ENCODE measurements around the gene PHGDH. TPM values are rescaled to one million over a fixed set of nuclear protein-coding genes. Genes with fewer than 3 reads are reported as not detected.

The PHGDH gene
- polyA plus RNA-seq, 1 donor (not counting 4 experiments of a cell fraction or from before 2014, with no cell fraction given) = 40.3 TPM

- Histone ChIP-seq H3K36me3 (ENCODE audit: control insufficient read depth in 2 of 2, extremely low read depth in 1 of 2, insufficient read depth in 2 of 2, low read length in 2 of 2) (peaks cover 0 to 30% of the 10 kb centered on the region in 2 experiments), H3K9me3 (ENCODE audit: control insufficient read depth, low read depth, low read length) (no peaks in the 10 kb centered on the region), H2AFZ (ENCODE audit: control insufficient read depth, low read length) (no peak overlapping the region), H3K9ac (ENCODE audit: control insufficient read depth, extremely low read depth, insufficient read depth, low read length) (no peak overlapping the region), H3K9me1 (ENCODE audit: control insufficient read depth, extremely low read depth, insufficient read depth, low read length) (no peaks in the 10 kb centered on the region), H3K4me2 (ENCODE audit: control insufficient read depth, extremely low read depth, insufficient read depth, low read depth, low read length) (no peak overlapping the region), H3K27ac (ENCODE audit: control insufficient read depth, insufficient read depth, low read length) (no peak overlapping the region), H3K4me1 (ENCODE audit: control insufficient read depth, extremely low read depth, insufficient read depth, low read length) (peaks cover 4% of the 10 kb centered on the region), H4K20me1 (ENCODE audit: control insufficient read depth, extremely low read depth, insufficient read depth, low read length) (peaks cover 5% of the 10 kb centered on the region), H3K27me3 (ENCODE audit: control insufficient read depth, extremely low read depth, insufficient read depth, low read length) (no peaks in the 10 kb centered on the region), H3K79me2 (ENCODE audit: control insufficient read depth, insufficient read depth, low read length) (no peaks in the 10 kb centered on the region), H3K4me3 (ENCODE audit: control insufficient read depth in 2 of 3, extremely low read depth in 1 of 3, insufficient read depth in 2 of 3, low read depth in 1 of 3, low read length in 3 of 3) (no peak overlapping the region)
- dilution Hi-C loops (cut with MboI; ENCODE audit: extremely low pct_ligation_motif_present, low sequenced_read_pairs) = no loop called here
- FAIRE-seq (no peak), DNase-seq (ENCODE audit: low read depth, low spot score) (no peak)
- no peak for TF ChIP-seq EZH2 (IDR thresholded peaks at IDR 0.05; ENCODE audit: low read length)
- no peak for TF ChIP-seq CTCF (optimal IDR thresholded peaks at IDR 0.05 in 1 of 3, IDR thresholded peaks at IDR 0.05 in 1 of 3, conservative IDR thresholded peaks at IDR 0.05 in 1 of 3; ENCODE audit: extremely low read depth in 1 of 3, insufficient read depth in 2 of 3, low read length in 3 of 3)
These were observed 24.9 kb downstream of the PHGDH start for GRCh38 chr1:119736649-119737039.

- H2AFZ ChIP-seq (ENCODE audit: control insufficient read depth, low read length) = no peak overlapping the region
- dilution Hi-C loops (cut with MboI; ENCODE audit: extremely low pct_ligation_motif_present, low sequenced_read_pairs) = no loop called here
- peaks cover 0 to 33% of the 10 kb centered on the region in 2 experiments for H3K36me3 ChIP-seq (ENCODE audit: control insufficient read depth in 2 of 2, extremely low read depth in 1 of 2, insufficient read depth in 2 of 2, low read length in 2 of 2)
- H3K4me2 ChIP-seq (ENCODE audit: control insufficient read depth, extremely low read depth, insufficient read depth, low read depth, low read length) = no peak overlapping the region
- no peak overlapping the region for H3K9ac ChIP-seq (ENCODE audit: control insufficient read depth, extremely low read depth, insufficient read depth, low read length)
- FAIRE-seq = no peak
- no peak overlapping the region for H3K4me3 ChIP-seq (ENCODE audit: control insufficient read depth in 2 of 3, extremely low read depth in 1 of 3, insufficient read depth in 2 of 3, low read depth in 1 of 3, low read length in 3 of 3)
- DNase-seq (ENCODE audit: low read depth, low spot score) = no peak
- no peaks in the 10 kb centered on the region for H3K9me3 ChIP-seq (ENCODE audit: control insufficient read depth, low read depth, low read length)
- peaks cover 3% of the 10 kb centered on the region for H3K4me1 ChIP-seq (ENCODE audit: control insufficient read depth, extremely low read depth, insufficient read depth, low read length)
- H3K9me1 ChIP-seq (ENCODE audit: control insufficient read depth, extremely low read depth, insufficient read depth, low read length) = no peaks in the 10 kb centered on the region
- no peak for TF ChIP-seq EZH2 (IDR thresholded peaks at IDR 0.05; ENCODE audit: low read length)
- no peak for TF ChIP-seq CTCF (optimal IDR thresholded peaks at IDR 0.05 in 1 of 3, IDR thresholded peaks at IDR 0.05 in 1 of 3, conservative IDR thresholded peaks at IDR 0.05 in 1 of 3; ENCODE audit: extremely low read depth in 1 of 3, insufficient read depth in 2 of 3, low read length in 3 of 3)
- H3K27ac ChIP-seq (ENCODE audit: control insufficient read depth, insufficient read depth, low read length) = no peak overlapping the region
- peaks cover 5% of the 10 kb centered on the region for H4K20me1 ChIP-seq (ENCODE audit: control insufficient read depth, extremely low read depth, insufficient read depth, low read length)
- H3K79me2 ChIP-seq (ENCODE audit: control insufficient read depth, insufficient read depth, low read length) = no peaks in the 10 kb centered on the region
- H3K27me3 ChIP-seq (ENCODE audit: control insufficient read depth, extremely low read depth, insufficient read depth, low read length) = no peaks in the 10 kb centered on the region
These were observed 25.4 kb downstream of the PHGDH start for GRCh38 chr1:119737040-119737682.

All from keratinocyte (primary cell).